KMS-11 (cell line): ENCODE data around the gene DCTPP1.

Experiments used
- H2AFZ ChIP-seq: fragments of 200-600 bp; sonication (generic); 2 replicates; pipeline ENCODE4 v1.6.1; 2016; ENCODE audit warnings: antibody characterized with exemption, mixed run types, low read depth
- H3K27ac ChIP-seq: fragments of 200-600 bp; sonication (generic); 2 replicates; pipeline ENCODE4 v1.6.1; 2016; ENCODE audit warnings: mild to moderate bottlenecking, mixed run types
- H3K27me3 ChIP-seq: fragments of 200-600 bp; sonication (generic); 2 replicates; pipeline ENCODE4 v1.6.1; 2017; ENCODE audit warnings: mild to moderate bottlenecking, low read depth, mixed run types, moderate library complexity; ENCODE audit not compliant: insufficient read depth
- H3K36me3 ChIP-seq: fragments of 200-600 bp; sonication (generic); 2 replicates; pipeline ENCODE4 v1.6.1; 2017; ENCODE audit warnings: mild to moderate bottlenecking, mixed run types; ENCODE audit not compliant: insufficient read depth
- H3K4me1 ChIP-seq: fragments of 200-600 bp; sonication (generic); 2 replicates; pipeline ENCODE4 v1.6.1; 2016; ENCODE audit warnings: mild to moderate bottlenecking, low read depth, mixed run types; ENCODE audit not compliant: poor library complexity, severe bottlenecking
- H3K4me2 ChIP-seq: fragments of 200-600 bp; sonication (generic); 2 replicates; pipeline ENCODE4 v1.7.0; 2016; ENCODE audit warnings: mild to moderate bottlenecking, mixed run types
- H3K4me3 ChIP-seq: fragments of 200-600 bp; sonication (generic); IDR thresholded peaks from 2 replicates; pipeline ENCODE4 v1.6.1; 2017; ENCODE audit warnings: low read depth, low read length, mixed read lengths; ENCODE audit not compliant: insufficient read depth
- H3K79me2 ChIP-seq: fragments of 200-600 bp; sonication (generic); 2 replicates; pipeline ENCODE4 v1.6.1; 2016; ENCODE audit warnings: low read depth, mixed run types; ENCODE audit not compliant: insufficient read depth
- H3K9ac ChIP-seq: fragments of 200-600 bp; sonication (generic); 2 replicates; pipeline ENCODE4 v1.6.1; 2016; ENCODE audit warnings: mild to moderate bottlenecking, mixed run types
- H4K20me1 ChIP-seq: fragments of 200-600 bp; sonication (generic); 2 replicates; pipeline ENCODE4 v1.6.1; 2016; ENCODE audit warnings: mild to moderate bottlenecking, mixed run types; ENCODE audit not compliant: insufficient read depth
- CTCF ChIP-seq: fragments of 200-600 bp; sonication (generic); conservative IDR thresholded peaks from 2 replicates; pipeline ENCODE4 v1.6.1; 2017; ENCODE audit warnings: low read depth, mild to moderate bottlenecking, antibody characterized with exemption, low read length, moderate library complexity, mixed read lengths

The DCTPP1 gene

GRCh38 chr16:30413112-30413806 lies 16.6 kb downstream of the DCTPP1 start:
- Histone ChIP-seq H3K4me1 (peaks cover 57% of the 10 kb centered on the region), H3K4me3 (no peak overlapping the region), H3K27me3 (no peaks in the 10 kb centered on the region), H3K27ac (no peak overlapping the region), H2AFZ (no peak overlapping the region), H3K4me2 (peak overlapping the region; percentile 1; the same call in 1 of the 2 replicates), H3K36me3 (no peaks in the 10 kb centered on the region), H3K9ac (no peak overlapping the region), H4K20me1 (no peaks in the 10 kb centered on the region), H3K79me2 (peaks cover 6% of the 10 kb centered on the region; the same call in 1 of the 2 replicates)
- TF ChIP-seq CTCF: no peak

- Histone ChIP-seq H3K79me2 (peaks cover 8% of the 10 kb centered on the region; the same call in 1 of the 2 replicates), H3K9ac (no peak overlapping the region), H3K36me3 (no peaks in the 10 kb centered on the region), H3K4me2 (peak overlapping the region; percentile 72; the same call in 1 of the 2 replicates), H3K27ac (no peak overlapping the region; the same call in 1 of the 2 replicates), H3K4me1 (peaks cover 38% of the 10 kb centered on the region), H3K27me3 (no peaks in the 10 kb centered on the region), H4K20me1 (no peaks in the 10 kb centered on the region), H3K4me3 (no peak overlapping the region), H2AFZ (no peak overlapping the region)
- TF ChIP-seq CTCF: peak; percentile 97
Measured at GRCh38 chr16:30409125-30410060, 20.4 kb downstream of the DCTPP1 start.

- peak overlapping the region; percentile 86 for H3K4me2 ChIP-seq
- H2AFZ ChIP-seq: peak overlapping the region; percentile 86
- peak overlapping the region; percentile 89 for H3K9ac ChIP-seq
- H3K27me3 ChIP-seq: no peaks in the 10 kb centered on the region
- H3K4me3 ChIP-seq: peak overlapping the region; percentile 56
- 0 out of 2 replicates have a peak, but pooled peaks cover 8% of the 10 kb centered on the region for H3K79me2 ChIP-seq
- no peaks in the 10 kb centered on the region for H4K20me1 ChIP-seq
- peaks cover 36% of the 10 kb centered on the region for H3K4me1 ChIP-seq
- TF ChIP-seq CTCF: no peak
- no peaks in the 10 kb centered on the region for H3K36me3 ChIP-seq
- H3K27ac ChIP-seq: peak overlapping the region; percentile 71
Measured at GRCh38 chr16:30407804-30408534, 21.9 kb downstream of the DCTPP1 start.

GRCh38 chr16:30407102-30407803 lies 22.6 kb downstream of the DCTPP1 start, which contains the start of gene ZNF771:
Gene ZNF771, plus strand, starts transcription at chr16:30407606. Its CDS starts 448 bp downstream, at chr16:30408054.
- Histone ChIP-seq H2AFZ (peak within 1 kb of the TSS; percentile 86), H3K27me3 (no peaks in the 10 kb centered on the region), H4K20me1 (no peaks in the 10 kb centered on the region), H3K79me2 (0 out of 2 replicates have a peak, but pooled peaks cover 4% of the 10 kb centered on the region), H3K27ac (peak within 1 kb of the TSS; percentile 71), H3K4me1 (peaks cover 29% of the 10 kb centered on the region), H3K36me3 (no peaks in the 10 kb centered on the region), H3K4me3 (peak within 1 kb of the TSS; percentile 56), H3K4me2 (peak within 1 kb of the TSS; percentile 86), H3K9ac (peak within 1 kb of the TSS; percentile 89)
- TF ChIP-seq CTCF: no peak
